DMS53 treated with DMSO at 0.1 percent for 48 hours (cell line): Measurements from ENCODE around the gene CELSR1.
"Not testable (repeated sequence)": the region's sequence is repeated elsewhere in the genome, so short reads cannot be mapped to it uniquely, and the experiment has no call there.

Experiments used
- DNase-seq: peaks from one replicate; lab custom pipeline; 2025; ENCODE audit not compliant: unreplicated experiment; lab: John Stamatoyannopoulos, UW

The CELSR1 gene

GRCh38 chr22:46422896-46423295, 114.5 kb downstream of the CELSR1 start:
- no peak for DNase-seq

DNA sequence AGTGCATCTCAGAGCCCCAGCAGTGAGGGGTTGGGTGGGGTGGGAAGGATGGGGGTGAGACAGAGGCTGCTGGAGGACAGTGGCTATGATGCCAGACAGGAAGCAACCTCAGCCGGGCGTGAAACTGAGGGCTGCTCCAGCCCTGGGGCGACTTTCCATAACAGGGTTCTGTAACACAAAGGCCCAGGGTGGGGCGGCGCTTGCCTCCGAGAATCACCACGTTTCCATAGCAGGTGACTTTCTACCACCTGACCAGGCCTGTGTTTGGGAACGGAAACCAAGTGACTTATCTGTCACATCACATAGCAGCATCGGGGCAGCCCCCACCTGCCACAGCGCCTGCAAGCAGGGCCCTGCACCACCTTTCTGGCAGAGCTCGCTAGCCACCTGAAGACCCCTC, 116.2 kb downstream of the CELSR1 start:
- DNase-seq: no peak

DNA sequence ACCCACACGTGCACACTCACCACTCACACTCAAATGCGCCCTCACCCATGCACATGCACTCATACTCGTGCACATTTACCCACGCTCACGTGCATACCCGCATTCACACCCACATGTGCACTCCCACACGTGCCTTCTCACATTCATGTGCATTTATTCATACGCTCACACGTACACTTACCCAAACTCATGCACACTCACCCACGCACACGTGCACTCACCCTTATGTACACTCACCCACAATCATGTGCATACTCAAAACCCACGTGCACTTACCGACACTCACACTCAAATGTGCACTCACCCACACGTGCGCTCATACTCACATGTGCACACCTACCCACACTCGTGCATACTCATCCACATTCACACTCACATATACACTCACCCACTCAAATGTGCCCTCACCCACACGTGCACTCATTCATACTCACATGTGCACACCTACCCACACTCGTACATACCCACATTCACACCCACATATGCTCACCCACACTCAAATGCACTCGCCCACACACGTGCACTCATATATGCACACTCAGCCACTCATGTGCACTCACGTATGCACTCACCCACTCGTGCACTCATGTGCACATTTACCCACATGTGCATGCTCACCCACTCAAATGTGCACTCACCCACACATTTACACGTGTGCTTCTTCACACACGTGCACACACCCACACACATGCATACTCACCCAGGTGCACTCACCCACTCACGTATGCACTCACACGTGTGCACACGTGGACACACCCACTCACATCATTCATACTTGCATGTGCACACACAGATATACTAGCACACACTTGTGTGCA, 117.5 kb downstream of the CELSR1 start:
- no peak for DNase-seq

- DNase-seq: no peak
These were observed 118.6 kb downstream of the CELSR1 start for GRCh38 chr22:46418827-46419226.

GRCh38 chr22:46417769-46418168, 119.7 kb downstream of the CELSR1 start:
- DNase-seq: no peak

DNA sequence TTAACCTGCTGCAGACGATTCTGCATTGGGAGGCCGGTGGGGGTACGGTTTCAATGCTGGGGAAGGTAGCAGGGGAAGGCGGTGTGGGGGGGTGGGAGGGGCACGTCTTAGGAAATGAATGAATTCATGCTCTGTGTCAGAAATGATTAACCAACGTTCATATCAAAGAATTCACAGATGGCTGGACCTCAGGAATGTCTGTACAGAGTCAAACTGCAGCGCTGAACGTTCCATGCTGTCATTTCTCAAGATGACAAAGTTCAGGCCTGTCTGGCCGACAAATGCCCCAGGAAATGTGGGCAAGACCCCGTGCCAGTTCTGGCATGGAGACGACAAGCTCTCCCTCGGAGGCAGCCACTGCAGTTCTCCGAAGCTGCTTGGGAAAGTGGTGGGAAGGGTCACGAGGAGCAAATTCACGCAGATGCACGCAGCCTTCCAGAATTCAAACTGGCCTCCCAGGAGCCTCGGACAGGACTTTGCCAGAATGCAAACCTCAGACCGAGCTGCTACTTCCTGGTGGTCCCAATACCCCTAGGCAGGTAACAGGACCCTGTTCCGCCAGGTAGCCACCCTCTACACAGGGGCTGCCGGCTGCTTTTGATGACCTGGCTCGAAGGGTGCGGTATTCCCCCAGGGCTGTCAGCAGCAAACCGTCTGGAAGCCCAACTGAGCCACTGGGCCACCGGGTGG, 120.4 kb downstream of the CELSR1 start:
- DNase-seq: no peak

- no peak for DNase-seq
These were observed 120.9 kb downstream of the CELSR1 start for GRCh38 chr22:46416520-46416871.

- no peak for DNase-seq
These were observed 121.5 kb downstream of the CELSR1 start for GRCh38 chr22:46415776-46416519.

- no peak for DNase-seq
These were observed 122.7 kb downstream of the CELSR1 start for GRCh38 chr22:46414704-46415103.

GRCh38 chr22:46413725-46414379, 123.6 kb downstream of the CELSR1 start:
- DNase-seq: no peak

DNA sequence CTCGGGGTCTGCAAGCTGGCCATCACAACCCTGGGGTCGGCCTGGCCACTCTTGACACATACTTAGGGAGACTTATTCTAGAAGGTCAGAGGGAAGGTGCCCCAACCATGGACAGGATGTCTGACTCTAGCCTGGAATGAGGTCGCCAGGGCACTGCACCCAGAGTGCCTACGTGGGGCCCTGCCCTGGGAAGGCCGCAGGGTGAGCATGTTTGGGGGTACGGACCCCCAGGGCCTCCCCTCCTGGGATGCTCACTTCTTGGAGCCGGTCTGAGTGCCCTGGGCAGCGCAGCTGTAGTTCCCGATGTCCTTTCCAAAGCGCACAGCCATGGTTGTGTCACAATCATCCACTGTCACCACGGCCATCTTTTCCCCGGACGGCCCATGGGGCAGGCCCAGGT, 126.1 kb downstream of the CELSR1 start:
- DNase-seq: no peak

GRCh38 chr22:46410291-46410808, 127.1 kb downstream of the CELSR1 start:
- DNase-seq: no peak

DNA sequence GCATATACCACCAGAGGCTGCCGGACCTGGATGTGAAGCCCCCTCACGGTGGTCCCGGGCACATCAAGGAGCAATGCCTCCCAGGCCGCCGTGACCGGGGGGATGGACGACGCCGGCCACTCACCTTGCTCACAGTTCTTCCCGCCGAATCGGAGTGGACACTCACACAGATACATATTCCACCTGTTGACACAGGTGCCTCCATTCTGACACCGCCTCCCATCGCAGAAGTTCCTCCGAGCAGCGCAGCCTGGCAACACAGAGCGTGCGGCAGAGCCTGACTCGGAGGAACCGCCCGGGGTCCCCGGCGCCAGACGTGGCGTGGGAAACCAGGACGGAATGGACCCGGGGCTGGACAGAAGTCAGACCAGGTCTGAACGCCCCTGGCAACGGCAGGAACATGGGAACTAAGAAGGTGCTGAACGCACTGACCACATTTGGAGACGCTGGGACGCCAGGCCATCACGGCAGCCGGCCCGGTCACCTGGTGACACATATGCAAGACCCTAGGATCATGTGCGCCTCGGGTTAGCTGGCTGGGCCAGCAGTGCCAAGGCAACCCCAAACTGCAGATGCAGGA, 127.7 kb downstream of the CELSR1 start:
- no peak for DNase-seq

DNA sequence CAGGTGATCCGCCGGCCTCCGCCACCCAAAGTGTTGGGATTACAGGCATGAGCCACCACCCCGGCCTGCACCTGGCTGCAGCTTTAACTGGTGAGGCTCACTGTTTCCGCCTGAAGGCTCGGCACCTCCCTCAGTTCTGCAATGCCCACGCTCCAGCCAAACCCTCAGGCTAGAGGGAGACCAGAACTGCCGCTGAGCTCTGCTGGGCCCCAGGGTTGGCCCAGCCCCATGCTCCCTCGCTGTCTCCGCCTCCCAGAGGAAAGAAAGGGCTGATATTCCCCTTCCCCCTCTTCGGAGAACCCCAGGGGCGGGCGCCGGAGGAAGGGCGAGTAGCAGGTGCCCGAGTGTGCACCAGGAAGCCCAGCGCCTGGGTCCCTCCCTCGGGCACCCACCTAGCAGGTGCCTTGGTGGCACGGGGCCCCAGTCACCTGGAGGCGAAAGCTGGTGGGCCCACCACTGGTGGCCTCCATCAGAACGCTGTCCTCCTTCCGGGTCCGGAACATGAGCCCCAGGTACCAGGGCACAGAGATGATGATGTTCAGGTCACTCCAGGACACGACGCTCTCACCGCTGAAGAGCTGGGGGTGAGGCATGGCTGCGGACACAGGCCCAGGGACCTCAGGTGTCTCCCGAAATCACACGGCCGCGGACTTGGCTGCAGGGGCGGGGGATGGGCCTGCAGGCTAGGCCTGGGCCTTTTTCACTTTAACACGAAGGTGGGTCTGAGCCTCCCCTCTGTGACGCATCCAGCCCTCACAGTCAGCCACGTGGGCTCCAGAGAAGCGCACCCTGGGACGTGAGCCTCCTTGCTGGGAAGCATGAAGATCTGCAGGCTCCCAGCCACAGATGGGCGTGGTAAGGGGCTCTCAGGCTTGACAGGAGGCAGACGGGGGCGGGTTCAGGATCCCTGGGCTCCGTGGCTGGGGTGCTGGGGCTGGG, 128.6 kb downstream of the CELSR1 start:
- no peak for DNase-seq

GRCh38 chr22:46407748-46408147, 129.7 kb downstream of the CELSR1 start:
- DNase-seq: no peak

DNA sequence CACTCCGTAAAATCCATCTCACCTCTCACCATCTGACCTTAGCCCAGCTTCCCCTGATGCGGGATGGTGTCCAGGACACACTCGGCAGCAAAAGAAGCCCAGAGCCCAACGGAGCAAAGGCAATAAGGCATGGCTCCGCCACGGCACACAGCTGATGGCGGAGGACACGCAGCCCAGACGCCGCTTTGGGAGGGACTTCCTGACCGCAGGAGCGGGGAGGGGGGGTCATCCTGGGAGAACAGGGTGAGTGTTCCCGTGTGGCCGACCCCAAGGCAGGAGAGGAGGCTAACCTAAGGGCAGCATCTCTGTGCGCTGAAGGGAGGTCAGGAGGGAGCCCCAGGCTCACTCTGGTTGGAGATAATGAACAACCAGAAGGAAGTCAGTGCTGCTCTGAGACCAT, 130.6 kb downstream of the CELSR1 start:
- DNase-seq: no peak

- DNase-seq: no peak
These were observed 131.1 kb downstream of the CELSR1 start for GRCh38 chr22:46406349-46406748.

DNA sequence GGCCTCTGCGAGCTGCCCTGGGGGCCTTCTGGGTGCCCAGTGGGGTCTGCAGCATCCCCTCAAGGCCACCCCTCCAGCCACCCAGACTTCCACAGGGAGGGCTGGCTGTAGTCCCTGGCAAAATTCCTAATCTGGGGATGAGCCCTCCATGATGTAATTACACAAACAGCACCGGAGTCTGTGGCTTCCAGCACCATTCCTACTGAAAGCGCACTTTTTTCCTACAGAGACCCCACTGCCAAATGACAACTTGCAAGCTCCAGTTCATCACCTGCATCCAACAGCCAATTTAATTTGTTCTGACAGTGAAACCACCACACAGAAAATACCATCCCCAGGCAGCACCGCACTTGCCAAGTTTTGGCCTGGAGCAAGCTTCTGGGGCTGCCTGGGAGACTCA, 131.5 kb downstream of the CELSR1 start:
- no peak for DNase-seq

DNA sequence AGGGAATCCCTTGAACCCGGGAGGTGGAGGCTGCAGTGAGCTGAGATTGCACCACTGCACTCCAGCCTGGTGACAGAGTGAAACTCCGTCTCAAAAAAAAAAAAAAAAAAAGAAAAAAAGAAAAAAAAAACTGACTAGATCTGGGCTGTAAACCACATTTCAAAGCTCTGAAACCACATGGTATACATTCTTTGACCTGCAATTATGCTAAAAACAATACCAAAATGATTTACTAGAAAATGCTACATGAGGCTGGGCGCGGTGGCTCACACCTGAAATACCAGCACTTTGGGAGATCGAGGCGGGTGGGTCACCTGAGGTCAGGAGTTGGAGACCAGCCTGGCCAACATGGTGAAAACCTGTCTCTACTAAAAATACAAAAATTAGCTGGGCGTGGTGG, 133.5 kb downstream of the CELSR1 start:
- DNase-seq: not testable (repeated sequence)

DNA sequence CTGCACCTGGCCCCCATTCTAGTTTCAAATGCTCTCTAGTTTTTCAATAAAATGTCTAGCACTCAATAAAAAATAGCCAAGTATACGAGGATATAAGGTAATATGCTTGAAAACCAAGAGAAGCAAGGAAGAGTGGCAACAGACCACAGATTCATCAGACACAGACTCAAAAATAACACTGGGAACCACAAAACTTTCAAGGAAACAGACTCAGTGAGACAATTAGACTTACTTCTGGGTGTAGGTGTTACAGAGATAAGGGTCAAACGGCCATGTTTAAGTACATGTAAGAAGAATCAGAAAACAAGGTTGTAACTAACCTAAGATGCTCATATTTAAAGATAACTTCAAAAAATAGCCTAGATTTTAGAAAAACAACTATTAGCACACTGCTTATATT, 134.9 kb downstream of the CELSR1 start:
- no peak for DNase-seq
